ENCODE results near the gene SNRNP48. TPM values are rescaled to one million over a fixed set of nuclear protein-coding genes. Genes with fewer than 3 reads are reported as not detected.

Gene SNRNP48
- total RNA-seq, 1 donor from 2014 or later: 54.1 TPM

DNA sequence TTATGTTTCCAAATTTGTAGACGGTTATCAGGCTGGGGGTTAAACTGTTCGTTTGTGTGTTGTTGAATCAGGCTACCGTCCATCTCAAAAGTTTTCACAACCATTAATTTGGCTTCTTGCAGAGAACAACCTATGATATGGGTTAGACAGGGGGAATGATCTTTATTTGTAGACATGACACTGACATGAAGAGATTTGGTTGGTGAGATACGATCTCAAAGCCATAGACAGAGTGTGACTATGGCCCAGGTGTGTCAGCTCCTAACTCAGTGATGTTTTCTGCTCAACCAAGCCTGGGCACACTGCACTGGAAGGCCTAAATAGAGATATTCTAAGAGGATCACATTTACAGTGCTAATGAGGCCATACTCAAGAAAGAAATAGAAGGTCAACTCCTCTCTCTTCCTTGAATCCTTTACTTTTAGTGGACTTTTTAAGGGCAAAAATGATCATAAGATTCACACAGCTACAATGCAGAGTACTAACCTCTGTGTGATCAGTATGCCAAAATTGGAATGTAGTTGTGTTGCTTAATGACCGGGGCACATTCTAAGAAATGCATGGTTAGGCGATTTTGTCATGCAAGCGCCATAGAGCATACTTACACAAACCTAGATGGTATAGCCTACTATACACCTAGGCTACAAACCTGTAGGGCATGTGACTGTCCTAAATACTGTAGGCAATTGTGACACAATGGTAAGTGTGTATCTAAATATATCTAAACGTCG lies 17.6 kb upstream of the SNRNP48 start:
- no peaks in the 10 kb centered on the region for H3K9me3 Mint-ChIP-seq
- H3K4me3 ChIP-seq: no peak overlapping the region
- H3K4me2 ChIP-seq: no peak overlapping the region
- H3K27ac Mint-ChIP-seq: no peak overlapping the region
- H3K36me3 ChIP-seq: peaks cover 6% of the 10 kb centered on the region
- H3K9me3 ChIP-seq (ENCODE audit: low read depth): no peaks in the 10 kb centered on the region
- peaks cover 14% of the 10 kb centered on the region for H3K36me3 Mint-ChIP-seq
- no peaks in the 10 kb centered on the region for H4K20me1 ChIP-seq (ENCODE audit: low read depth)
- H3K27ac ChIP-seq: no peak overlapping the region
- H3K79me2 ChIP-seq (ENCODE audit: low read depth): no peaks in the 10 kb centered on the region
- H2AFZ ChIP-seq (replicated peaks): no peak overlapping the region
- no peaks in the 10 kb centered on the region for H3K4me1 ChIP-seq
- no peaks in the 10 kb centered on the region for H3K4me1 Mint-ChIP-seq
- H3F3A ChIP-seq (ENCODE audit: low read depth): no peaks in the 10 kb centered on the region
- no peak overlapping the region for H3K4me3 Mint-ChIP-seq
- H3K9ac ChIP-seq: no peak overlapping the region
- no peaks in the 10 kb centered on the region for H3K27me3 Mint-ChIP-seq (ENCODE audit: insufficient read depth, low read depth)
- no peak for DNase-seq (ENCODE audit: low spot score)
- no peak for TF ChIP-seq EZH2 (IDR thresholded peaks at IDR 0.05)
- TF ChIP-seq, protein P1, sequence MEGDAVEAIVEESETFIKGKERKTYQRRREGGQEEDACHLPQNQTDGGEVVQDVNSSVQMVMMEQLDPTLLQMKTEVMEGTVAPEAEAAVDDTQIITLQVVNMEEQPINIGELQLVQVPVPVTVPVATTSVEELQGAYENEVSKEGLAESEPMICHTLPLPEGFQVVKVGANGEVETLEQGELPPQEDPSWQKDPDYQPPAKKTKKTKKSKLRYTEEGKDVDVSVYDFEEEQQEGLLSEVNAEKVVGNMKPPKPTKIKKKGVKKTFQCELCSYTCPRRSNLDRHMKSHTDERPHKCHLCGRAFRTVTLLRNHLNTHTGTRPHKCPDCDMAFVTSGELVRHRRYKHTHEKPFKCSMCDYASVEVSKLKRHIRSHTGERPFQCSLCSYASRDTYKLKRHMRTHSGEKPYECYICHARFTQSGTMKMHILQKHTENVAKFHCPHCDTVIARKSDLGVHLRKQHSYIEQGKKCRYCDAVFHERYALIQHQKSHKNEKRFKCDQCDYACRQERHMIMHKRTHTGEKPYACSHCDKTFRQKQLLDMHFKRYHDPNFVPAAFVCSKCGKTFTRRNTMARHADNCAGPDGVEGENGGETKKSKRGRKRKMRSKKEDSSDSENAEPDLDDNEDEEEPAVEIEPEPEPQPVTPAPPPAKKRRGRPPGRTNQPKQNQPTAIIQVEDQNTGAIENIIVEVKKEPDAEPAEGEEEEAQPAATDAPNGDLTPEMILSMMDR (IDR thresholded peaks at IDR 0.05): no peak
- TF ChIP-seq EZH2phosphoT487 (IDR thresholded peaks at IDR 0.05): no peak
- no peaks in the 10 kb centered on the region for H3K27me3 ChIP-seq

DNA sequence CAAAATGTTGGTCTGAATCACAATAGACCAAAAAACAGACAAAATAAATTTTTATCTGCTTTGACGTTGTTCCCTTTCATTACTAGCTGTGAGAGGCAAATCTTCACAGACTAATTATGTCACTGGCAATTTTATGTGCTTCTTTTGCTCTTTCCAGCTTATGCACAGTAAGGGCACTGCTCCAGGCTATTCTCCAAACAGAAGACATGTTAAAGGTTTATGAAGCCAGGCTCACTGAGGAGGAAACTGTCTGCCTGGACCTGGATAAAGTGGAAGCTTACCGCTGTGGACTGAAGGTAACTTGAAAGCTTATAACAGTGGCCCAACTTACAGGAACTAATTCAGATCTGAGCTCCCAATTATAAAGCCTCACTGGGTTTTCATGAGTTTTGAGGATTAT lies 15.5 kb upstream of the SNRNP48 start:
- Histone ChIP-seq H4K20me1 (ENCODE audit: low read depth) (no peaks in the 10 kb centered on the region), H2AFZ (replicated peaks) (no peak overlapping the region), H3K9me3 (ENCODE audit: low read depth) (no peaks in the 10 kb centered on the region), H3K4me1 (no peaks in the 10 kb centered on the region), H3K4me2 (no peak overlapping the region), H3K79me2 (ENCODE audit: low read depth) (no peaks in the 10 kb centered on the region), H3K27ac (no peak overlapping the region), H3K36me3 (peaks cover 6% of the 10 kb centered on the region), H3K9ac (no peak overlapping the region), H3F3A (ENCODE audit: low read depth) (no peaks in the 10 kb centered on the region), H3K4me3 (no peak overlapping the region), H3K27me3 (no peaks in the 10 kb centered on the region)
- no peak overlapping the region for H3K4me3 Mint-ChIP-seq
- H3K9me3 Mint-ChIP-seq: no peaks in the 10 kb centered on the region
- H3K36me3 Mint-ChIP-seq: peaks cover 8% of the 10 kb centered on the region
- no peak overlapping the region for H3K27ac Mint-ChIP-seq
- TF ChIP-seq EZH2 (IDR thresholded peaks at IDR 0.05): no peak
- TF ChIP-seq, protein P1 (IDR thresholded peaks at IDR 0.05): no peak
- no peak for TF ChIP-seq EZH2phosphoT487 (IDR thresholded peaks at IDR 0.05)
- H3K4me1 Mint-ChIP-seq: no peaks in the 10 kb centered on the region
- no peaks in the 10 kb centered on the region for H3K27me3 Mint-ChIP-seq (ENCODE audit: insufficient read depth, low read depth)
- no peak for DNase-seq (ENCODE audit: low spot score)

DNA sequence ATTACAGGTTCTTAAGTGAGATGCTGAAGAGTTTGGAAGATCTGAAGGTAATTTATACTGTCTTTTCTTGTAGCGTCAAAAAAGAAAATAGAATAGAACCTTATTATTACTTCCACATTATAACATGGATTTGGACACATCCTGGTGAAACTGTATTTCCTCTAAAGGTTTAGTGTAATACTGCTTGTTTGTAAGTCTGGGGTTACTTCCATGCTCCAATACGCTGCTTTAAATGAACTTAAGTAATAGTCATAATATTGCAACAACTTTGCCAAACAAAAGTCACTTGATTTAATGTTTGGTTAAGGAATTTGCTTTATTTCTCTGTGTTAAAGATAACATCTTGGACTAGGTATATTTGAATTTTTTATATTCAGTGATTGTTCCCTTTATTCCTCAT lies 11.5 kb upstream of the SNRNP48 start:
- no peaks in the 10 kb centered on the region for H3K9me3 Mint-ChIP-seq
- H3K4me3 Mint-ChIP-seq: no peak overlapping the region
- no peaks in the 10 kb centered on the region for H3K9me3 ChIP-seq (ENCODE audit: low read depth)
- no peaks in the 10 kb centered on the region for H3F3A ChIP-seq (ENCODE audit: low read depth)
- H3K4me1 Mint-ChIP-seq: no peaks in the 10 kb centered on the region
- H3K27me3 Mint-ChIP-seq (ENCODE audit: insufficient read depth, low read depth): peaks cover 3% of the 10 kb centered on the region
- H3K79me2 ChIP-seq (ENCODE audit: low read depth): no peaks in the 10 kb centered on the region
- TF ChIP-seq, protein P1 (IDR thresholded peaks at IDR 0.05): no peak
- TF ChIP-seq EZH2phosphoT487 (IDR thresholded peaks at IDR 0.05) (no peak), EZH2 (IDR thresholded peaks at IDR 0.05) (no peak)
- no peak overlapping the region for H3K27ac Mint-ChIP-seq
- H3K36me3 ChIP-seq: peaks cover 8% of the 10 kb centered on the region
- H2AFZ ChIP-seq (replicated peaks): no peak overlapping the region
- H4K20me1 ChIP-seq (ENCODE audit: low read depth): no peaks in the 10 kb centered on the region
- no peak overlapping the region for H3K27ac ChIP-seq
- no peak overlapping the region for H3K4me2 ChIP-seq
- no peaks in the 10 kb centered on the region for H3K27me3 ChIP-seq
- H3K4me1 ChIP-seq: no peaks in the 10 kb centered on the region
- no peak overlapping the region for H3K4me3 ChIP-seq
- DNase-seq (ENCODE audit: low spot score): no peak
- peaks cover 9% of the 10 kb centered on the region for H3K36me3 Mint-ChIP-seq
- H3K9ac ChIP-seq: no peak overlapping the region
